Stimulated activated CD8-positive, alpha-beta memory T cell treated with anti-CD3 and anti-CD28 coated beads, Interleukin-4, amount 100 ng/mL, for 48 hours (primary cell): ENCODE results near the gene SLC22A5.

Source experiments
- DNase-seq: peaks from one replicate; pipeline ENCODE4 v3.0.0-alpha.2; 2020

SLC22A5 gene

DNA sequence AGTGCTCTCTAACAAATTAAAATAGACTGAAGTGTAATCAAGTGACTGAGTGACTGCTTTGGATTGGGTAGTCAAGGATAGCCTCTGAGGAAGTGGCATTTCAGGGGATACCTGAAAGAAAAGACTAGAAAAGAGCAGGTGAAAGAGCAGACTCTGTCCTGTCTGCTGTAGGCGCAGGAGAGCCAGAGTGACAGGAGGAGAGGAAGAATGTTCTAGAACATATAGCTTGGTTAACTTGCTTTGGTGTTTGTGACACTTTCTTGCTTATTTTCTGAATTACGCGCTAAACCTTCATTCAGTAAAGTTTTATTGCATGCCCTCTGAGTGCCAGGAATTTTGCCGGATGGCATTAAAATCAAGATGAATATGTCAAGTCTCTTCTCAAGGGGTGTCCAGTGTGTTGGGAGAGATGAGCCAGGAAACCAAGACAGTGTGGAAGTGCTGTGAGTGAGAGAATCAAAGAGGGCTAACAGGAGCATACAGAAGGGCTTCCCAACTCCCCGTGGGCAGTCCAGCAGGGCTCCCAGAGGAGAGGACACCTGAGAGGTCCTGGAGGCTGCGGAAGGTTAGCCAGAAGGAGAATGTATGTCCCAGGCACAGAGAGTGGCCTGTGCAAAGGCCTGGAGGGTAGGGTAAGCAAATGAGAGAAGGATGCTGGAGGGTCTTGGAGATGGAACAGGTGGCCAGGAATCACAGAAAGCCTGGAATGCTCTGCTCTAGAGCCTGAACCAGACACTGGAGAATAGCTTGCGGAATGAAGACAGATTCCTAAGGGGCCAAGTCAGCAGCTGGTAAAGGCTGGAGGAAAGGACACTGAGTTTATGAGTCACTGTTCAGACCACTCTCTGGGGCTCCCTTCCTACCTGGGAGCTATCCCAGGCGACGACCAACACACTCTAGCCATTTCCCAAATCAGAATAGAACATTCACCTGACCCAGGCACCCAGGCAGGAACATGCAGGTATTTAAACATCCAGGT, 59.3 kb downstream of the SLC22A5 start:
- peak; percentile 24 for DNase-seq

DNA sequence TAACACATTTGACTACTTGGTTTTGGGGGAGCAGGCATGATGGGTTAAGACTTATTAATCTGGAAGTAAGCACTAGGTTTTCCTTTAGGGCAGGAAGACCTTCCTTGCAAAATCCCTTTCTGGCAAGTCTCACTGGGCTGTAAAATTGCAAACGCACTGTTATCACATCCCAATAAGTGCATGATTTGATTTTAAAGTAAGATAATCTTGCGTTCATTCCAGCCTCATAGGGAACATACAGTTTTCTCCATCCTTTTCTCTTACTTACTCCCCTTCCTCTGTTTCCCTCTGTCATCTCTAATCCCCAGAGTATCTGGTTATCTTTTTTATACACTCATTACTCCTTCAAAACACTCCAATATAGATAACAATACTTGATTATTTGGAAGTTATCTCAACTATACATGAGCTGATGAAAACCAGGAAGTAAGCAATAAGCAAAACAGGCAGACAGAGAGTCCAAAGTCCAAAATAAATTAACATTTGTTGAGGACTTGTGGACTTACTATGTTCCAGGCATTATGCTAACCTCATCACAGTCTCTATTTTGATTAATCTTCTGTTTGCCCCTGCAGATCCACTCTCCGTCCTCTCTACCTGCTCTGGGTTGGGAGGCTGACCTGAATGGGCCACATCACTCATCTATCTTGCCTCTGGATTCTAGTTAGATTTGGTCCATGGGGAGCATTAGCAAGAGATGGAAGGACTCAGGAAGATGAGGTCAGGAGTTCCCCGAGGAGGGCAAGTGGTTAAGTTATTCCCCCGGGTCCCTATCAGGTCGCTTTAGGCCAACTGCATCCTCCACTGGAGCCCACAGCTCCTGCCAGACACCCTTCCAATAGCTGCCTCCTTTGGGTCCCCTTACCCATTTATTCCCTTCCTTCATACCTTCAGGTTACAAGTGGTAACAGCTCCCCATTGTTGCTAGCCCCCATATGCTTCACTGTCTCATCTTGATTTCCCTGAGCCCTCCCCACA, 60.2 kb downstream of the SLC22A5 start:
- DNase-seq: peak; percentile 20

DNA sequence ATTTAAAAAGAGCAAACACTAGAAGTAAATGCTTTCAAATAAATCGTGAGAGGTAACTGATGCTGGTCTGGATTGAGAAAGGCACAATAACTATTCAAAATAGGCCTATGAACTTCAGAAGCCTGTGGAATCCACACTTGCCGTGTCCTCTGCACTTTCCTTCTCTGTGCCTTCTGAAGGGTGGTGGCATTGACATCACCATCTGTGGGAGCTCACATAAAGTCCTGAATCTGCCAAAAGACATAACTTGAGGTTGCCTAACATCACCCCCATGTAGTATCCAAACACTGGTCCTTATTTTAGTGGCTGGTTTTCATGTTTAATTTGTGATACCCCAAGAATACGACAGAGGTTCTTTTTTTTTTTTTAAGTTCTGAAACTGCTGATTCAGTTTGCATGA, 61.2 kb downstream of the SLC22A5 start:
- DNase-seq: peak; percentile 9

DNA sequence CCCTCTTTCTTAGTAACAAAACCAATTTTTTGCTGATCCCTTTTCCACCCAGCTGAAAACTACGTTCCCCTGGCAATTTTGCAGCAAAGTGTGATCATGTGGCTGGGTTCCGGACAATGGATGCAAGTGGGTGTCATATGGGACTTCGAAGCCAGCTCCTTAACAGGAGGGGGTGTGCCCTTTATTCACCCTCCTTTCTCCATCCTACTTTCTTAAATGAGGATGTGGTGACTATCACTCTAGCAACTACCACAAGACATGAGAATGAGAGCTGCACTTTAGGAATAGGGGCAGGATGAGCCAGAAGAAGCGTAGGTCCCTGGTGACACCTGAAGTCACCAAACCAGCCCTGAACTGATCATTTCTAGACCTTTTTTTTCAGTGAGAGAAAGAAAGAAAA, 62.1 kb downstream of the SLC22A5 start:
- peak; percentile 15 for DNase-seq

DNA sequence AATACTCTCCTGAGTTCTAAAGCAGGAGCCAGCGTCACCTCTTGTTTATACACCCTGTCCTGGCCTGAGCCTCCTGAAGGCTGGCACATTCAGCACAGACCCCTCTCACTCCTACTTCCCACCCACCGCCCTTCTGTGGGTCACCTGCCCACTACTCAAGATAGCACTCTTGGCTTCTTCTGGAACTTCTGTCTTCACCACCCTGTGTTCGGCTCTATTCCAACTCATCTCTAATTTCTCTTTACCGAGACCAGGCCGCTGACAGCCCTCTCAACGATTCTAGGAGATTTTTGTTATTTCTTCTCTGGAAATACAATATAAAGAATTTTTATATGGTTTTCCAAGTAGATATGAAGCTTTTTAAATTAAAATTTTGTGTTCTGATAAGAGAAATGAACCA, 63.6 kb downstream of the SLC22A5 start:
- peak; percentile 17 for DNase-seq

DNA sequence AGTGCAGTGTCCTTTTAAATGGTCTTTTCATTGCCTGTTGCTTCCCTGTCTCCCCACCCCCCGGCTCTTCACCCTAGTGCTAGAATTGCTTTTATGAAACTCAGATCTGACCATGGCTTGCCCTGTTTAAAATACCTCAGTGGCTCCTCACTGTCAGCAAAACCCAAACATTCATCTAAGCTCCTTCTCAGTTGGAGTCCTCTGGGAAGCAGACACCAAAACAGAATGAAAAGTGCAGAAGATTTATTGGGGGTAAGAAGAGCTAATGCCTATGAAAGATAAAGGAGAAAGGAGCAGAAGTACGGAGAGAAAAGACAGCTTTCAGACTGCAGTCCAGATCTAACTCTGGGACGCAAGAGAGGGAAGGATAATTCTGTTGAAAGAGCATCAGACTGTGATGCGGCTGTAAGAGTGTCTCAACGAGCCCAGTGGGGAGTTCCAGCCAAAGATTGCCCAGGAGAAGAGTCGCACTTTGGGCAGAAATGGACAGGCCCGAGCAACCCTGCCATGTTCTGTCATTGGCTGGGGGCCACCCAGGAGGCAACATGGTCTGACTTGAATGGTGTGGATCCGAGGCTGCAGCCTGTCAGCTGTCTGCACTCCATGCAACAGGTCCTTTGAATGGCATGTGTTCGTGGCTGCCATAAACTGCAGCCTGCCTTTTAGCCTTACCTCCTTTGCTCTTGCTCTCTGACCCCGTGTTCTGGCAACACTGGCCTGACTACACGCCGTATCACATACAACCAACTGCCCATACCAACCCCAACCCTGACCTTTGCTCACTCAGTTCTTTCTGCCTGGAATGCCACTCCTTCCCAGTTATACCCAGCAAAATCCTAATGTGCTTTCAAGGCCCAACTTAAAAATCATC, 65.1 kb downstream of the SLC22A5 start:
- DNase-seq: peak; percentile 16

DNA sequence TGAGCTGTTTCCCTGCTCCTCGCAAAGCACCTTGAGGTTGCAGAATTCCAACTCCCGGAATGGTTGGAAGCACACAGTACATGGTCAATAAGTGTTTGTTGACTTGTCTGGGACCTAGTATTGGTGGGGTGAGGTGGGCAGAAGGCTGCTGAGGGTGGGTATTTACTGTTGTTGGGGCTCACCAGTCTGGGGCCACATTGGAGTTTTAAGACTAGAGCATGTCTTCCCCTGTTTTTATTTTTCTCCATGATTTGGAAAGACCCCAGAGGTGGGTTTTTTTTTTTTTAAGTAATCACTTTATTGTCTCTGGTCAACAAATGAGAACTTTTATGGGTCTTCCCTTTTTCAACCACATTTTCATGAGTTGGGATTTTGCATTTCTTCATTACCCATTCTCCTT, 65.9 kb downstream of the SLC22A5 start:
- peak; percentile 22 for DNase-seq

DNA sequence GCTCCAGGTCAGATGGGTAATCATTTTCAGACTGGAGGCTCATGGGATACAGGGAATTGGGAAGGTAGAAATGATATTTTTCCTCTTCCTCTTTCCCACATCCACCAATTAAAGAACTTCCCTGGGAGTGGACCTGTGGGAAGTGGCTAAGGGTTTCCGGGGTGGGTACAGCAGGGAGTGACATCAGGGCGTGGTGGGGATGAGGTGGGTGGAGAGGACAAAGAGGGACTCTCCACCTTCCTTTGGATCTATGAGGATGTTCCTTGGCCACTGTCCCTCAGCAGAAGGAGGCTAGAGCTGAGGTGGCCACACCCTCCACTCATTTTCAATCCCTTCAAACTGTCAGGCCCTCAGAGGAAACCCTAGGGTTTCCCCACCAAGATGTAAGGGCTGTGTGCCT, 66.4 kb downstream of the SLC22A5 start:
- peak; percentile 21 for DNase-seq

DNA sequence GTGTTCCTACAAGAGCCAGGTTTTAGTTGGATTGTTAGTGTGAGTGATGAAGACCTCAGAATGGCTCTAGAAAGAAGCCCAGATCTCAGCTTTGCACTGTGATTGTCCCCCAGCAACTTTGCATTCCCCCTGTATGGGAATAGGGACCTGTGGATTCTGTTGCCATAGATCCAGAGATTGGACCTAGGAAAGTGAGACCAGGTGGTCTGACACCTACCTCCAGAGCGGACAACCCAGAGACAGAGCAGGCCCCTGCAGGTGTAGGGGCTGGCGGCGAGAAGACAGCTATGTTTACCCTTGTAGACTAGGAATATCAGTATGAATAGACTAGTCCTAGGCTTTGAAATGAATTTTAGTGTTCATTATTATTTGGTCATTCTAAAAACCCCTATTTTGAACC, 67.4 kb downstream of the SLC22A5 start:
- peak; percentile 21 for DNase-seq

DNA sequence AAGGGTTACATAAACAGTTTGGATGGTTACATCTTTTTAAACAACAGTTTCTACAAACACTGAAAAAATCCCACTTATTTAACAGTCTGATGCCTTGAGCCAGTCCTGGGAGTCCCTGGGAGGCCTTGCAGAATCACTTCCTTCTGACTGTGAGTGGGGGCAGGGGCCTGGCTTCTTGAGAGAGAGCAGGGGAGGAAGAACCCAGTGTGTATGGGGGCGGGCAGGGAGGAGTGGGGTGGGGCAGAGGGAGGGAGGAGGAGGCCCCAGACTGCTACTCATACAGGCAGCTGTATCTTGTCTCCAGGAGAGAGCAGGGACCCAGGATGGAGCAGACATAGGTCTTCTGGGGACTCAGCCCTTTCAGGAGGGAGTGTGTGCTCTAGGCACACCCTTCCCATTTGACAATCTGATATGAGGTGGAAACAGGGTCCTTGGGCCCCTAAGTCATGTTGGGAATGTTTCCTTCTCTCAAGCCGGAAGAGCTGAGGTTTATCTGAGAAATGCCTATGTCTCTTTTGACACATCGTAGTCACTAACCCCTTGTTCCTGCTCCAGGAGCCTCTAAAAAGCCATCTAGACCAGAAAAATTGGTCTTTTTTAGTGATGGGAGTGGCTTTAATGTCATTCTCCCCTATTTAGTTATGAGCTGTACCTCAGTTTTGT, 68.2 kb downstream of the SLC22A5 start:
- peak; percentile 73 for DNase-seq

DNA sequence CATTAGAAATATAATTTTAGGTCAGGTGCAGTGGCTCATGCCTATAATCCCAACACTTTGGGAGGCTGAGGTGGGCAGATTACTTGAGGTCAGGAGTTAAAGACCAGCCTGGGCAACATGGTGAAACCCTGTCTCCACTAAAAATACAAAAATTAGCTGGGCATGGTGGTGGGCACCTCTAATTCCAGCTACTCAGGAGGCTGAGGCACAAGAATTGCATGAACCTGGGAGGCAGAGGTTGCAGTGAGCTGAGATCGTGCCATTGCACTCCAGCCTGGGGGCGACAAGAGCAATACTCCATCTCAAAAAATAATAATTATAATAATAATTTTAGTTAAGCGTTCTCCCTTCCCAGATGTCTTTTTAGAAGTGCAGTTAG, 68.7 kb downstream of the SLC22A5 start:
- peak; percentile 18 for DNase-seq

DNA sequence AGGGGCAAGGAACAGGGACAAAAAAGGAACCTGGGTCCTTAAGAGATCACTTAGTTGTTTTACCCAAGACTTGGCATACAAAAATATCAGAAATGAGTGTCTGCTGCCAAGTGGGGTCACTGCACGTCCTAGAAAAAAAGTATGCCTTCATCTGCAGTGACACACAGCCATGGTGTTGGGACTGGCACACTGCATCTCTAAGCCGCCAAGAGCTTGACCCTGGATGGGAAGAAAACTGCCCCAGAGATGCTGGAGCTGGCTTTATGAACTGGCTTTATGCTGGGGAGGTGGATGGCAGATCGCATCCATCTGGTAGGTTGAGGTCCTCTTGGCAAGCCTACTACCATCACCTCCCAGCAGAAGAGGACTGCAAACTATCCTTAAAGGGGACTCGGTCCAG, 69.4 kb downstream of the SLC22A5 start:
- DNase-seq: no peak

DNA sequence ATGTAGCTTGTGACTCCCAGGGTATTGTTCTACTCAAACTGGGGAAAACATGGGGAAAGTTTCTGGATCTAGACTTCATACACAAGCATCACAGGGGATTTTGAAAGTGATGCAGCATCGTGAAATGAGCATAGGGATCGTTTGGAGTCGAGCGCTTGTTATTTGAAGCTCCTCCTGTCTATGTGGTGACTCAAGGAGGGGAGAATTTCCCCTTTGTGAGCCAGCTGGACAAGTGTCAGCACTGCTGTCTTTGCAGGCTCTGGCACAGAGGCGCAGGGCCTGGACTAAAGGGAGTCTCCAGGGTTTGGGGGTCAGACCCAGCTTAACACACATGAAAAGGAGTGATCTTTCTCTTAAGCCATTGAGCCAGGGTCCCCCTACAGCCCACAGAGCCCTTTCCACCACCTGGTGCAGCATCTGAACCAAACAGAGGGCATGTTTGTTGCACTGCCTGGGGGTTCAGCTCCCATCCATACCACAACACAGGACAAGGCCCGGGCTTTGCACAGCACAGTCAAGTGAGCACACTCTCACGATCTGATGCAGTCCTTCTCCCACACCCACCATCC, 70.1 kb downstream of the SLC22A5 start:
- DNase-seq: no peak

DNA sequence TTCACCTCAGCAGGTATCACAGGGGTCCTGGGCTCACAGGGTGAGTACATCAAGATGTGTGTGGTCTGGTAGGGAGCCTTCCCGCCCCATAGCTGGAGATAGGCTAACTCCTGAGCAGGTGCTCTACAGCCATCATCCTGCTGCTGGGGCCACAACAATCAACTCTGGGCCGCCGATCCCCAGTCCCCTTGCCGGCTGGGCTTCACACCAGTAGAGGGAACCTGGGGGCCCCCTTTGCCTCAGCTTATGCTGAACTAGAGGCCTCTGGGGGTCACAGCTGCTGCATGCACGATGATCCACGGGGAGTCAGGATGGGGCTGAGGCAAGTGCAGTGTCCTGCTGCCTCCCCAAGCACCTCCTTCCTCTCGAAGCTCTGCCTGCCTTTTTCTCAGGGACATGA, 74.6 kb downstream of the SLC22A5 start:
- no peak for DNase-seq
